Measurements from ENCODE around the gene TGM3. TPM values are rescaled to one million over a fixed set of nuclear protein-coding genes. Genes with fewer than 3 reads are reported as not detected.

TGM3 gene
- total RNA-seq, 1 donor: not detected

DNA sequence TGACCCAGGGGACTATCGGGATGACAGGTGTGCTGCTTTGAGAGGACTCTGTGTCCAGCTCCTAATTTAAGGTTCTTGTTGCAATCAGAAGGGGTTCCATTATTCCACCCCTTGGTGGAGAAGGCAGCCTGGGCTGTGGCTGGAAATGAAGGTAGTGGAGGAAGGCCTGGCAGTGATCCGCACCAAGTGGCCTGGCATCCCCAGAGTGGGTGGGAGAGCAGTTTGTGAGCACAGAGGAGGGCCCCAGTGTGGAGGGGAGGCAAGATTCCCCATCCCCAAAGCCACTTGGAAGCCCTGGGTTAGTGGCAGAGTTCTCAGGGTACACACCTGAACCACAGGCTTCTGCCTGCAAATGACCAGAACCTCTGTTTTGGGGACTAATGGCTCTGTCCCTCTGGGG lies 2.3 kb downstream of the TGM3 start:
- H3K4me3 ChIP-seq (ENCODE audit: low read depth, low read length): no peak overlapping the region
- TF ChIP-seq, protein P1, sequence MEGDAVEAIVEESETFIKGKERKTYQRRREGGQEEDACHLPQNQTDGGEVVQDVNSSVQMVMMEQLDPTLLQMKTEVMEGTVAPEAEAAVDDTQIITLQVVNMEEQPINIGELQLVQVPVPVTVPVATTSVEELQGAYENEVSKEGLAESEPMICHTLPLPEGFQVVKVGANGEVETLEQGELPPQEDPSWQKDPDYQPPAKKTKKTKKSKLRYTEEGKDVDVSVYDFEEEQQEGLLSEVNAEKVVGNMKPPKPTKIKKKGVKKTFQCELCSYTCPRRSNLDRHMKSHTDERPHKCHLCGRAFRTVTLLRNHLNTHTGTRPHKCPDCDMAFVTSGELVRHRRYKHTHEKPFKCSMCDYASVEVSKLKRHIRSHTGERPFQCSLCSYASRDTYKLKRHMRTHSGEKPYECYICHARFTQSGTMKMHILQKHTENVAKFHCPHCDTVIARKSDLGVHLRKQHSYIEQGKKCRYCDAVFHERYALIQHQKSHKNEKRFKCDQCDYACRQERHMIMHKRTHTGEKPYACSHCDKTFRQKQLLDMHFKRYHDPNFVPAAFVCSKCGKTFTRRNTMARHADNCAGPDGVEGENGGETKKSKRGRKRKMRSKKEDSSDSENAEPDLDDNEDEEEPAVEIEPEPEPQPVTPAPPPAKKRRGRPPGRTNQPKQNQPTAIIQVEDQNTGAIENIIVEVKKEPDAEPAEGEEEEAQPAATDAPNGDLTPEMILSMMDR (IDR thresholded peaks at IDR 0.05; ENCODE audit: insufficient read depth, low read depth, low read length): no peak
- DNase-seq (ENCODE audit: low read depth): no peak

DNA sequence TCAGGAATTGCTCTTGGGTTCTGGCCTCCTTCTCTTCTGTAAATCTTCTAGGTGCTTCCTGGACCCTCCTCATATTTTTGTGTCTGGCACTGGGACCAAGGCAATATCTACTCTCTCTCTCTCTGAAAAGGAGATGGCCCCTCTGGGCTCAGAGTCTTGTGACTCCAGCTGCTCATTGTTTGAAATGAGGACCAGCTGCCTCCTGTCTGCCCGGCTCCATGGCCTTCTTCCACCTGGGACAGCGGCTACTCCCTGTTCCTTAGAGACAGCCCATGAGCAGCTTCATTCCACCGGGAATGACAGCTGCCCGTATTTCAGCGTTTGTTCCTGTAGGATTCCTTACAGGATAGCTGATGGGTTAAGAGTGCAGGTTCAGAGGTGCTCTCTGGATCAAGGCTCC lies 2.9 kb downstream of the TGM3 start:
- no peak overlapping the region for H3K4me3 ChIP-seq (ENCODE audit: low read depth, low read length)
- no peak for DNase-seq (ENCODE audit: low read depth)
- TF ChIP-seq, protein P1 (IDR thresholded peaks at IDR 0.05; ENCODE audit: insufficient read depth, low read depth, low read length): no peak

- H3K4me3 ChIP-seq (ENCODE audit: low read depth, low read length): no peak overlapping the region
- TF ChIP-seq, protein P1 (IDR thresholded peaks at IDR 0.05; ENCODE audit: insufficient read depth, low read depth, low read length): no peak
- DNase-seq (ENCODE audit: low read depth): peak; percentile 3
These were observed 3.5 kb downstream of the TGM3 start for GRCh38 chr20:2299301-2299700.

- DNase-seq (ENCODE audit: low read depth): no peak
- no peak overlapping the region for H3K4me3 ChIP-seq (ENCODE audit: low read depth, low read length)
- TF ChIP-seq, protein P1 (IDR thresholded peaks at IDR 0.05; ENCODE audit: insufficient read depth, low read depth, low read length): no peak
These were observed 4.2 kb downstream of the TGM3 start for GRCh38 chr20:2300002-2300401.

- DNase-seq (ENCODE audit: low read depth): no peak
- H3K4me3 ChIP-seq (ENCODE audit: low read depth, low read length): no peak overlapping the region
- TF ChIP-seq, protein P1 (IDR thresholded peaks at IDR 0.05; ENCODE audit: insufficient read depth, low read depth, low read length): no peak
These were observed 4.6 kb downstream of the TGM3 start for GRCh38 chr20:2300420-2300819.

DNA sequence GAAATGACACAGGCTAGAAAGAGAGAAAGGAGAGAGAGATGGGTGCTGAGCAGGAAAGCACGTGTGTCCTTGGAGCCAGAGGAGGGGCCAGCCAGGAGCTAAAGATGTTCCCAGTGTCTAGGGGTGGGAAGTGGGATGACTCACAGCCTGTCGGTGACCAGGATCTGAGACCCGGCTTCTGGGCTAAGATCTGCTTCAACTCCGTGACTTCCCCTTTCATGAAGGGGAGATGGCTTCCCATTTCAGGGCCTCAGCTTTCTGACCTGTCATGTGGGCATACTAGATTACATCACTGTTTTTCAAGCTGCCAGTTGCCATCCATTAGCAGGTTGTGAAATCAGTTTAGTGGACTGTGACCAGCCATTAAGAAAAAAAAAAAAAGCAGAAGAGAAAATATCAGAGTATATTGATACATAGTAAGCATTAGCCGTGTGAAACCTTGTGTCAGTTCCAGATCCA lies 5.4 kb downstream of the TGM3 start:
- H3K4me3 ChIP-seq (ENCODE audit: low read depth, low read length): no peak overlapping the region
- DNase-seq (ENCODE audit: low read depth): peak; percentile 6
- TF ChIP-seq, protein P1 (IDR thresholded peaks at IDR 0.05; ENCODE audit: insufficient read depth, low read depth, low read length): no peak

DNA sequence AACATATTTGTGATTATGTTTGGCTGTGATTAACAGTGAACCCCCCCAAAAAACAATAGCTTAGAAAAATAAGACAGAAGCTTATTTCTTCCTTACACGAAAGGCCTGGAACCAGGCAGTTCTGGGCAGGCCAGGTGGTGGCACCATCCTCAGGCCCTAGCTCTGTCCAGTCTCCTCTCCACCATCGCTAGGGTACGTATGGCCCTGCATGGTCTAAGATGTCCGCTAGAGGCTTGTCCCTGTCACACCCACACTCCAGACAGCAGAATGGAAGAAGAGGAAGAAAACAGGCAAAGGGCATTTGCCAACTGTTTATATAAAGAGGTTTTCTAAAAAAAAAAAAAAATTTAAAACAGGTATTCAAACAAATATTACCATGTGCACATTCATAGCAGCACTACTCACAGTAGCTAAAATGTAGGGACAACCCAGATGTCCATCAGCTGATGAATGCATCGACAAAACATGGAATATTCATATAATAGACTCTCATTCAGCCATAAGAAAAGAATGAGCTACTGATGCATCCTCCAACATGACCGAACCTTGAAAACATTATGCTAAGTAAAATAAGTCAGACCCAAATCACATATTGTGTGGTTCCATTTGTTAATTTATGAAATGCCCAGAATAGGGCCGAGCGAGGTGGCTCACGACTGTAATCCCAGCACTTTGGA lies 6.7 kb downstream of the TGM3 start:
- no peak overlapping the region for H3K4me3 ChIP-seq (ENCODE audit: low read depth, low read length)
- TF ChIP-seq, protein P1 (IDR thresholded peaks at IDR 0.05; ENCODE audit: insufficient read depth, low read depth, low read length): no peak
- DNase-seq (ENCODE audit: low read depth): no peak
